GM18867 (cell line): Measurements from ENCODE around the gene PPP2R2C.

Source experiments
- ATAC-seq: cut with Tn5 transposase; IDR thresholded peaks from one replicate; pipeline ENCODE4 v1.9.1; 2021; ENCODE audit warnings: mild to moderate bottlenecking, moderate library complexity; ENCODE audit not compliant: unreplicated experiment

PPP2R2C gene

GRCh38 chr4:6319530-6320150, 152.8 kb downstream of the PPP2R2C start:
- no peak for ATAC-seq

- ATAC-seq, result no peak
These were observed 154.2 kb downstream of the PPP2R2C start for GRCh38 chr4:6318206-6318605.

- no peak for ATAC-seq
These were observed 155.9 kb downstream of the PPP2R2C start for GRCh38 chr4:6316461-6317003.

- ATAC-seq, result no peak
These were observed 159.2 kb downstream of the PPP2R2C start for GRCh38 chr4:6313216-6313615.

- no peak for ATAC-seq
These were observed 162.6 kb downstream of the PPP2R2C start for GRCh38 chr4:6309777-6310176.

- ATAC-seq, result no peak
These were observed 163.3 kb downstream of the PPP2R2C start for GRCh38 chr4:6308899-6309643.

- no peak for ATAC-seq
These were observed 164.5 kb downstream of the PPP2R2C start for GRCh38 chr4:6307891-6308290.

- no peak for ATAC-seq
These were observed 165.2 kb downstream of the PPP2R2C start for GRCh38 chr4:6307230-6307629.

- no peak for ATAC-seq
These were observed 166.1 kb downstream of the PPP2R2C start for GRCh38 chr4:6306299-6306698.

- ATAC-seq, result no peak
These were observed 168.5 kb downstream of the PPP2R2C start for GRCh38 chr4:6303943-6304342.

GRCh38 chr4:6302869-6303268, 169.5 kb downstream of the PPP2R2C start:
- ATAC-seq, result no peak

- ATAC-seq, result no peak
These were observed 170.5 kb downstream of the PPP2R2C start for GRCh38 chr4:6301732-6302442.

- no peak for ATAC-seq
These were observed 171.2 kb downstream of the PPP2R2C start for GRCh38 chr4:6301051-6301731.

GRCh38 chr4:6300359-6300758, 172.1 kb downstream of the PPP2R2C start:
- no peak for ATAC-seq

- no peak for ATAC-seq
These were observed 172.5 kb downstream of the PPP2R2C start for GRCh38 chr4:6299875-6300274.

- ATAC-seq, result no peak
These were observed 173.6 kb downstream of the PPP2R2C start for GRCh38 chr4:6298852-6299251.

- no peak for ATAC-seq
These were observed 174.4 kb downstream of the PPP2R2C start for GRCh38 chr4:6298035-6298434.

GRCh38 chr4:6297266-6297815, 175.1 kb downstream of the PPP2R2C start:
- ATAC-seq, result no peak

- ATAC-seq, result no peak
These were observed 176.4 kb downstream of the PPP2R2C start for GRCh38 chr4:6296026-6296425.

GRCh38 chr4:6295495-6295894, 176.9 kb downstream of the PPP2R2C start:
- ATAC-seq, result no peak
